HL-60 (cell line): ENCODE data around the gene ANKRD36.
"Not testable (repeated sequence)": the region's sequence is repeated elsewhere in the genome, so short reads cannot be mapped to it uniquely, and the experiment has no call there.

Experiments used
- CTCF ChIP-seq: IDR thresholded peaks from one replicate; pipeline ENCODE4 v1.5.1; 2011; ENCODE audit warnings: low read length, control low read depth, inconsistent platforms; ENCODE audit not compliant: insufficient read depth
- SPI1 ChIP-seq: IDR thresholded peaks from 2 replicates; pipeline ENCODE4 v1.6.1; 2012; ENCODE audit warnings: low read depth, mild to moderate bottlenecking, borderline replicate concordance
- TF ChIP-seq, protein P1 (sequence below): IDR thresholded peaks from 2 replicates; pipeline ENCODE4 v1.6.1; 2012; ENCODE audit warnings: low read depth; ENCODE audit not compliant: insufficient replicate concordance

GRCh38 chr2:97180391-97180790, 67.4 kb downstream of the ANKRD36 start:
- TF ChIP-seq SPI1, CTCF: not testable (repeated sequence)
- TF ChIP-seq, protein P1, sequence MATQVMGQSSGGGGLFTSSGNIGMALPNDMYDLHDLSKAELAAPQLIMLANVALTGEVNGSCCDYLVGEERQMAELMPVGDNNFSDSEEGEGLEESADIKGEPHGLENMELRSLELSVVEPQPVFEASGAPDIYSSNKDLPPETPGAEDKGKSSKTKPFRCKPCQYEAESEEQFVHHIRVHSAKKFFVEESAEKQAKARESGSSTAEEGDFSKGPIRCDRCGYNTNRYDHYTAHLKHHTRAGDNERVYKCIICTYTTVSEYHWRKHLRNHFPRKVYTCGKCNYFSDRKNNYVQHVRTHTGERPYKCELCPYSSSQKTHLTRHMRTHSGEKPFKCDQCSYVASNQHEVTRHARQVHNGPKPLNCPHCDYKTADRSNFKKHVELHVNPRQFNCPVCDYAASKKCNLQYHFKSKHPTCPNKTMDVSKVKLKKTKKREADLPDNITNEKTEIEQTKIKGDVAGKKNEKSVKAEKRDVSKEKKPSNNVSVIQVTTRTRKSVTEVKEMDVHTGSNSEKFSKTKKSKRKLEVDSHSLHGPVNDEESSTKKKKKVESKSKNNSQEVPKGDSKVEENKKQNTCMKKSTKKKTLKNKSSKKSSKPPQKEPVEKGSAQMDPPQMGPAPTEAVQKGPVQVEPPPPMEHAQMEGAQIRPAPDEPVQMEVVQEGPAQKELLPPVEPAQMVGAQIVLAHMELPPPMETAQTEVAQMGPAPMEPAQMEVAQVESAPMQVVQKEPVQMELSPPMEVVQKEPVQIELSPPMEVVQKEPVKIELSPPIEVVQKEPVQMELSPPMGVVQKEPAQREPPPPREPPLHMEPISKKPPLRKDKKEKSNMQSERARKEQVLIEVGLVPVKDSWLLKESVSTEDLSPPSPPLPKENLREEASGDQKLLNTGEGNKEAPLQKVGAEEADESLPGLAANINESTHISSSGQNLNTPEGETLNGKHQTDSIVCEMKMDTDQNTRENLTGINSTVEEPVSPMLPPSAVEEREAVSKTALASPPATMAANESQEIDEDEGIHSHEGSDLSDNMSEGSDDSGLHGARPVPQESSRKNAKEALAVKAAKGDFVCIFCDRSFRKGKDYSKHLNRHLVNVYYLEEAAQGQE: not testable (repeated sequence)
